ENCODE data around the gene NUDT8. TPM values are rescaled to one million over a fixed set of nuclear protein-coding genes. Genes with fewer than 3 reads are reported as not detected.

The NUDT8 gene
- total RNA-seq, 1 donor from 2014 or later = 6.8 TPM

DNA sequence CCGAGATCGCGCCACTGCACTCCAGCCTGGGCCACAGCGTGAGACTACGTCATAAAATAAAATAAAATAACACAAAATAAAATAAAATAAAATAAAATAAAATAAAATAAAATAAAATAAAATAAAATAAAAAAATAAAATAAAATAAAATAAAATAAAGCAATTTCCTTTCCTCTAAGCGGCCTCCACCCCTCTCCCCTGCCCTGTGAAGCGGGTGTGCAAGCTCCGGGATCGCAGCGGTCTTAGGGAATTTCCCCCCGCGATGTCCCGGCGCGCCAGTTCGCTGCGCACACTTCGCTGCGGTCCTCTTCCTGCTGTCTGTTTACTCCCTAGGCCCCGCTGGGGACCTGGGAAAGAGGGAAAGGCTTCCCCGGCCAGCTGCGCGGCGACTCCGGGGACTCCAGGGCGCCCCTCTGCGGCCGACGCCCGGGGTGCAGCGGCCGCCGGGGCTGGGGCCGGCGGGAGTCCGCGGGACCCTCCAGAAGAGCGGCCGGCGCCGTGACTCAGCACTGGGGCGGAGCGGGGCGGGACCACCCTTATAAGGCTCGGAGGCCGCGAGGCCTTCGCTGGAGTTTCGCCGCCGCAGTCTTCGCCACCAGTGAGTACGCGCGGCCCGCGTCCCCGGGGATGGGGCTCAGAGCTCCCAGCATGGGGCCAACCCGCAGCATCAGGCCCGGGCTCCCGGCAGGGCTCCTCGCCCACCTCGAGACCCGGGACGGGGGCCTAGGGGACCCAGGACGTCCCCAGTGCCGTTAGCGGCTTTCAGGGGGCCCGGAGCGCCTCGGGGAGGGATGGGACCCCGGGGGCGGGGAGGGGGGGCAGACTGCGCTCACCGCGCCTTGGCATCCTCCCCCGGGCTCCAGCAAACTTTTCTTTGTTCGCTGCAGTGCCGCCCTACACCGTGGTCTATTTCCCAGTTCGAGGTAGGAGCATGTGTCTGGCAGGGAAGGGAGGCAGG, 46.2 kb downstream of the NUDT8 start, which contains the start of gene GSTP1:
GSTP1 (plus strand) TSS at position 566 of the 958 bp plus-strand sequence; CDS start at position 598, 32 bp downstream.
- H3K4me1 Mint-ChIP-seq (ENCODE audit: unreplicated experiment) = peaks cover 20% of the 10 kb centered on the region
- H3K27ac Mint-ChIP-seq (ENCODE audit: unreplicated experiment) = peak within 1 kb of the TSS; percentile 98
- H3K9me3 Mint-ChIP-seq (ENCODE audit: unreplicated experiment) = no peaks in the 10 kb centered on the region
- H3K27me3 Mint-ChIP-seq (ENCODE audit: unreplicated experiment) = peaks cover 10% of the 10 kb centered on the region
- H3K36me3 Mint-ChIP-seq (ENCODE audit: low read depth, unreplicated experiment) = peaks cover 32% of the 10 kb centered on the region
- peak; percentile 95 for DNase-seq (ENCODE audit: low spot score)
- peak within 1 kb of the TSS; percentile 96 for H3K4me3 Mint-ChIP-seq (ENCODE audit: unreplicated experiment)
- TF ChIP-seq, protein P1, sequence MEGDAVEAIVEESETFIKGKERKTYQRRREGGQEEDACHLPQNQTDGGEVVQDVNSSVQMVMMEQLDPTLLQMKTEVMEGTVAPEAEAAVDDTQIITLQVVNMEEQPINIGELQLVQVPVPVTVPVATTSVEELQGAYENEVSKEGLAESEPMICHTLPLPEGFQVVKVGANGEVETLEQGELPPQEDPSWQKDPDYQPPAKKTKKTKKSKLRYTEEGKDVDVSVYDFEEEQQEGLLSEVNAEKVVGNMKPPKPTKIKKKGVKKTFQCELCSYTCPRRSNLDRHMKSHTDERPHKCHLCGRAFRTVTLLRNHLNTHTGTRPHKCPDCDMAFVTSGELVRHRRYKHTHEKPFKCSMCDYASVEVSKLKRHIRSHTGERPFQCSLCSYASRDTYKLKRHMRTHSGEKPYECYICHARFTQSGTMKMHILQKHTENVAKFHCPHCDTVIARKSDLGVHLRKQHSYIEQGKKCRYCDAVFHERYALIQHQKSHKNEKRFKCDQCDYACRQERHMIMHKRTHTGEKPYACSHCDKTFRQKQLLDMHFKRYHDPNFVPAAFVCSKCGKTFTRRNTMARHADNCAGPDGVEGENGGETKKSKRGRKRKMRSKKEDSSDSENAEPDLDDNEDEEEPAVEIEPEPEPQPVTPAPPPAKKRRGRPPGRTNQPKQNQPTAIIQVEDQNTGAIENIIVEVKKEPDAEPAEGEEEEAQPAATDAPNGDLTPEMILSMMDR (IDR thresholded peaks at IDR 0.05; ENCODE audit: unreplicated experiment) = peak; percentile 92

DNA sequence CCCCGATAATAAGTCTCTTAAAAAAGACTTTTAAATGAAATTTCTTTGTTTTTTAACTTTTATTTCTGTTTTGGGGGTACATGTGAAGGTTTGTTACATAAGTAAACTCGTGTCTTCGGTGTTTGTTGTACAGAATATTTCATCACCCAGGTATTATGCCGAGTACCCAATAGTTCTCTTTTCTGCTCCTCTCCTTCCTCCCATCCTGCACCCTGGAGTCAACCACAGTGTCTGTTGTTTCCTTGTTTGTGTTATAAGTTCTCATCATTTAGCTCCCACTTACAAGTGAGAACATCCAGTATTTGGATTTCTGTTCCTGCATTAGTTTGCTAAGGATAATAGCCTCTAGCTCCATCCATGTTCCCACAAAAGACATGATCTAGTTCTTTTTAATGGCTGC, 47.7 kb downstream of the NUDT8 start:
- no peak for DNase-seq (ENCODE audit: low spot score)
- TF ChIP-seq, protein P1 (IDR thresholded peaks at IDR 0.05; ENCODE audit: unreplicated experiment) = no peak
- Mint-ChIP-seq H3K36me3 (ENCODE audit: low read depth, unreplicated experiment) (peaks cover 21% of the 10 kb centered on the region), H3K4me1 (ENCODE audit: unreplicated experiment) (peaks cover 20% of the 10 kb centered on the region), H3K27me3 (ENCODE audit: unreplicated experiment) (peaks cover 11% of the 10 kb centered on the region), H3K9me3 (ENCODE audit: unreplicated experiment) (no peaks in the 10 kb centered on the region), H3K27ac (ENCODE audit: unreplicated experiment) (no peak overlapping the region), H3K4me3 (ENCODE audit: unreplicated experiment) (peak overlapping the region; percentile 66)

DNA sequence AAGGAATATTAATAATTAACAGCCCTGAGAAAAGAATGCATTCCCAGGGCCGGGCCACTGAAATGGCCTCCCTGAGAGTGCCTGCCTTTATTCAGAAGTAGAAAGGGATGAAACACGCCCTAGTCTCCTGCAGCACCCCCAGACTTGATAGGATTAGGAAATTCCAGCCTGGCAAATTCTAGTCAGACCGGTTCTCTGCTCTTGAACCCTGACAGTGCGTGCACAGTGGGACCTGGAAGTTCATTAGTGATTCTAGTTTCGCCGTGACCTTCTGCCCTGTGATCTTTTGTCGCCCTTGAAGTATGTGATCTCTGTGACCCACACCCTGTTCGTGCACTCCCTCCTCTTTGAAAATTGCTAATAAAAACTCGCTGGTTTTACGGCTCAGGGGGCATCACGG, 48.3 kb downstream of the NUDT8 start:
- H3K9me3 Mint-ChIP-seq (ENCODE audit: unreplicated experiment) = no peaks in the 10 kb centered on the region
- H3K4me1 Mint-ChIP-seq (ENCODE audit: unreplicated experiment) = peaks cover 20% of the 10 kb centered on the region
- peaks cover 12% of the 10 kb centered on the region for H3K27me3 Mint-ChIP-seq (ENCODE audit: unreplicated experiment)
- H3K36me3 Mint-ChIP-seq (ENCODE audit: low read depth, unreplicated experiment) = peaks cover 16% of the 10 kb centered on the region
- no peak overlapping the region for H3K27ac Mint-ChIP-seq (ENCODE audit: unreplicated experiment)
- no peak overlapping the region for H3K4me3 Mint-ChIP-seq (ENCODE audit: unreplicated experiment)
- TF ChIP-seq, protein P1 (IDR thresholded peaks at IDR 0.05; ENCODE audit: unreplicated experiment) = no peak
- DNase-seq (ENCODE audit: low spot score) = no peak

DNA sequence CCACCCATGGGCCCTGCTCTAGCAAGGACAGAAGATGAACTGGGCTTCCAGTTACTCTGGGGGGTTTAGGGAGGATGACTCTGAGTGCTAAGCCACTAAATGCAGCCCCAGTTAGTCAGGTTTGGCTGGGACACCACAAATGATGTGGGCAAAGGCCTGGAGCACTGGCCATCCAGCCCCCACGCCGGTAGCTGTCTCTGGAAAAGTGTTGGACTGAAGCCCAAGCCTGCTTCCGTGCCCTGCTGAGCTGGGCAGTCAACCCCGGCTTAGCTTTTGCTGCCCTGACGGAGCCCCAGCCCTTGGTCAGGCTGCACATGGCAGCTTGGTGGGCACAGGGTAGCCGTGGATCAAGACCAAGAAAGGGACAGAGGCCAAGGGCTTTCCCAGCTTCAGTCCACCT, 51.8 kb downstream of the NUDT8 start:
- Mint-ChIP-seq H3K36me3 (ENCODE audit: low read depth, unreplicated experiment) (no peaks in the 10 kb centered on the region), H3K9me3 (ENCODE audit: unreplicated experiment) (no peaks in the 10 kb centered on the region), H3K27ac (ENCODE audit: unreplicated experiment) (no peak overlapping the region), H3K4me3 (ENCODE audit: unreplicated experiment) (no peak overlapping the region), H3K27me3 (ENCODE audit: unreplicated experiment) (peaks cover 12% of the 10 kb centered on the region), H3K4me1 (ENCODE audit: unreplicated experiment) (peaks cover 12% of the 10 kb centered on the region)
- TF ChIP-seq, protein P1 (IDR thresholded peaks at IDR 0.05; ENCODE audit: unreplicated experiment) = no peak
- DNase-seq (ENCODE audit: low spot score) = no peak

Other genes starting within 250 kb of the NUDT8 start
- gene RAD9A, start 238.0 kb downstream of the NUDT8 start, total RNA-seq (ENCODE audit: unreplicated experiment) = 18.4 TPM
- gene PPP1CA, start 228.1 kb downstream of the NUDT8 start, total RNA-seq (ENCODE audit: unreplicated experiment) = 249 TPM
- 13.2 TPM for gene TBC1D10C, start 225.9 kb downstream of the NUDT8 start, total RNA-seq (ENCODE audit: unreplicated experiment)
- gene CARNS1, start 214.3 kb downstream of the NUDT8 start, total RNA-seq (ENCODE audit: unreplicated experiment) = not detected
- gene RPS6KB2, start 201.4 kb downstream of the NUDT8 start, total RNA-seq (ENCODE audit: unreplicated experiment) = 44.2 TPM
- gene PTPRCAP, start 192.3 kb downstream of the NUDT8 start, total RNA-seq (ENCODE audit: unreplicated experiment) = 12.9 TPM
- 252 TPM for gene CORO1B, start 186.5 kb downstream of the NUDT8 start, total RNA-seq (ENCODE audit: unreplicated experiment)
- not detected for gene GPR152, start 177.2 kb downstream of the NUDT8 start, total RNA-seq (ENCODE audit: unreplicated experiment)
- gene CABP4, start 174.6 kb downstream of the NUDT8 start, total RNA-seq (ENCODE audit: unreplicated experiment) = not detected
- gene TMEM134, start 160.7 kb downstream of the NUDT8 start, total RNA-seq (ENCODE audit: unreplicated experiment) = 47.4 TPM
- 32.9 TPM for gene AIP, start 146.9 kb downstream of the NUDT8 start, total RNA-seq (ENCODE audit: unreplicated experiment)
- 11.5 TPM for gene PITPNM1, start 124.6 kb downstream of the NUDT8 start, total RNA-seq (ENCODE audit: unreplicated experiment)
- 27.8 TPM for gene CDK2AP2, start 121.8 kb downstream of the NUDT8 start, total RNA-seq (ENCODE audit: unreplicated experiment)
- gene CABP2, start 106.5 kb downstream of the NUDT8 start, total RNA-seq (ENCODE audit: unreplicated experiment) = not detected
- gene GSTP1, start 46.1 kb downstream of the NUDT8 start, total RNA-seq (ENCODE audit: unreplicated experiment) = 696 TPM
- 191 TPM for gene NDUFV1, start 23.0 kb downstream of the NUDT8 start, total RNA-seq (ENCODE audit: unreplicated experiment)
- gene TBX10, start 9.8 kb upstream of the NUDT8 start, total RNA-seq (ENCODE audit: unreplicated experiment) = not detected
- not detected for gene ACY3, start 20.8 kb upstream of the NUDT8 start, total RNA-seq (ENCODE audit: unreplicated experiment)
- gene ALDH3B2, start 44.7 kb upstream of the NUDT8 start, total RNA-seq (ENCODE audit: unreplicated experiment) = 0.72 TPM